CD14-positive monocyte (primary cell): ENCODE data around the gene ZCCHC8. TPM values are rescaled to one million over a fixed set of nuclear protein-coding genes. Genes with fewer than 3 reads are reported as not detected.
A peak's percentile ranks its signal among the peaks of the same experiment; 100 is the strongest.

Experiments used
- DNase-seq, 3 donors: peaks; one replicate each; pipeline ENCODE4 v3.0.0-alpha.2; 2011 to 2022
- H2AFZ ChIP-seq: 2 replicates; pipeline ENCODE4 v1.6.0; 2012; ENCODE audit warnings: mild to moderate bottlenecking, low read depth, low read length, inconsistent platforms; ENCODE audit not compliant: insufficient read depth, poor library complexity, severe bottlenecking
- H3K27ac ChIP-seq, 2 donors: 1 replicate in 1 of 2; 2 replicates in 1 of 2; pipeline ENCODE4 v1.5.1; 2012 to 2013; ENCODE audit warnings: low read length in 2 of 2, control low read depth in 1 of 2, inconsistent platforms in 1 of 2, low read depth in 1 of 2, mild to moderate bottlenecking in 1 of 2
- H3K27me3 ChIP-seq, 2 donors: one replicate each; pipeline versions ENCODE4 v1.6.0 to v1.6.1; 2011 to 2013; ENCODE audit warnings: low read length in 2 of 2; ENCODE audit not compliant: control insufficient read depth in 2 of 2, insufficient read depth in 2 of 2
- H3K36me3 ChIP-seq, 2 donors: replicated peaks in 1 of 2; 1 replicate in 1 of 2; 2 replicates in 1 of 2; pipeline versions ENCODE4 v1.5.1 to v1.6.1; 2012 to 2013; ENCODE audit warnings: low read length in 2 of 2, control low read depth in 1 of 2, inconsistent platforms in 1 of 2, mild to moderate bottlenecking in 1 of 2; ENCODE audit not compliant: insufficient read depth in 2 of 2, control insufficient read depth in 1 of 2
- H3K4me1 ChIP-seq, 2 donors: 1 replicate in 1 of 2; 2 replicates in 1 of 2; pipeline versions ENCODE4 v1.5.1 to v1.6.1; 2012 to 2013; ENCODE audit warnings: low read length in 2 of 2, control low read depth in 1 of 2, inconsistent platforms in 1 of 2, mild to moderate bottlenecking in 1 of 2, moderate library complexity in 1 of 2; ENCODE audit not compliant: insufficient read depth in 2 of 2, control insufficient read depth in 1 of 2
- H3K4me2 ChIP-seq: replicated peaks from 2 replicates; pipeline ENCODE3; 2012; ENCODE audit warnings: low read length, moderate library complexity, mild to moderate bottlenecking; ENCODE audit not compliant: poor library complexity, severe bottlenecking; ENCODE audit errors: extremely low read depth
- H3K4me3 ChIP-seq, 3 experiments: fragments of 200-600 bp in 1 of 3; sonication (generic) in 1 of 3; replicated peaks in 1 of 3; 1 replicate in 2 of 3; 2 replicates in 1 of 3; pipeline ENCODE4 v1.5.1; 2011 to 2013; ENCODE audit warnings: low read length in 3 of 3, mild to moderate bottlenecking in 3 of 3, control low read depth in 2 of 3, low read depth in 2 of 3, inconsistent platforms in 1 of 3, moderate library complexity in 1 of 3
- H3K79me2 ChIP-seq: 2 replicates; pipeline ENCODE4 v1.6.0; 2012; ENCODE audit warnings: mild to moderate bottlenecking, control low read depth, inconsistent platforms, low read length, moderate library complexity; ENCODE audit not compliant: insufficient read depth
- H3K9ac ChIP-seq: 2 replicates; pipeline ENCODE4 v1.6.0; 2017; ENCODE audit warnings: low read length, mild to moderate bottlenecking; ENCODE audit not compliant: insufficient read depth, poor library complexity, severe bottlenecking
- H3K9me3 ChIP-seq, 2 donors: replicated peaks in 1 of 2; 1 replicate in 1 of 2; 2 replicates in 1 of 2; pipeline versions ENCODE4 v1.5.1 to v1.6.1; 2012 to 2013; ENCODE audit warnings: low read length in 2 of 2, control low read depth in 1 of 2; ENCODE audit not compliant: control insufficient read depth in 1 of 2, insufficient read depth in 1 of 2
- H4K20me1 ChIP-seq: 2 replicates; pipeline ENCODE4 v1.6.0; 2012; ENCODE audit warnings: mild to moderate bottlenecking, low read length, control low read depth, moderate library complexity; ENCODE audit not compliant: insufficient read depth
- H3K27ac Mint-ChIP-seq, 7 donors: one replicate each; pipeline ENCODE4 v1.8.0; 2020; ENCODE audit warnings: mild to moderate bottlenecking in 7 of 7, mixed read lengths in 7 of 7, moderate library complexity in 6 of 7, inconsistent platforms in 2 of 7
- H3K27me3 Mint-ChIP-seq, 3 donors: one replicate each; pipeline ENCODE4 v1.8.0; 2021 to 2022; ENCODE audit warnings: low read depth in 3 of 3, mild to moderate bottlenecking in 3 of 3, mixed read lengths in 3 of 3, moderate library complexity in 3 of 3, inconsistent platforms in 1 of 3
- H3K36me3 Mint-ChIP-seq, 2 donors: one replicate each; pipeline ENCODE4 v1.8.0; 2020; ENCODE audit warnings: mixed read lengths in 2 of 2, inconsistent platforms in 1 of 2, mild to moderate bottlenecking in 1 of 2
- H3K4me1 Mint-ChIP-seq: one replicate; pipeline ENCODE4 v1.8.0; 2020; ENCODE audit warnings: mild to moderate bottlenecking, mixed read lengths
- H3K4me3 Mint-ChIP-seq, 2 donors: one replicate each; pipeline ENCODE4 v1.8.0; 2020; ENCODE audit warnings: mild to moderate bottlenecking in 2 of 2, mixed read lengths in 2 of 2, moderate library complexity in 1 of 2
- H3K9me3 Mint-ChIP-seq, 7 donors: one replicate each; pipeline ENCODE4 v1.8.0; 2020 to 2022; ENCODE audit warnings: mixed read lengths in 7 of 7, mild to moderate bottlenecking in 6 of 7, moderate library complexity in 6 of 7, inconsistent platforms in 2 of 7
- CTCF ChIP-seq: fragments of 200-600 bp; IDR thresholded peaks from one replicate; pipeline ENCODE4 v1.8.0; 2022; ENCODE audit warnings: antibody characterized with exemption, mild to moderate bottlenecking
- WGBS: methylation state at CpG from one replicate; pipeline ENCODE4 v1.1.5; 2013; ENCODE audit warnings: missing lambda C conversion rate; ENCODE audit not compliant: insufficient coverage; 5-methylcytosine and 5-hydroxymethylcytosine counted together
- intact Hi-C, 2 donors: fragments of 100-400 bp; cut with micrococcal nuclease; formaldehyde crosslinking; loops; one replicate each; pipeline versions ENCODE4 v1.15.0 to v1.15.1; 2023
- polyA plus RNA-seq, 3 donors: library from polyadenylated mRNA; depleted of rRNA in 1 of 3; unstranded in 2 of 3; stranded (reverse) in 1 of 3; fragments of 300-500 nt in 2 of 3; fragments of >200 nt in 1 of 3; fragmentation: Illumina TruSeq in 2 of 3; gene quantifications; 1 replicate in 2 of 3; 2 replicates in 1 of 3; pipeline ENCODE4 v1.2.3, GENCODE V29; 2012 to 2021

The ZCCHC8 gene
- polyA plus RNA-seq, 3 donors, result 2.5 to 25.4 (median 5.4) TPM

GRCh38 chr12:122517877-122518276 is 17.1 kb upstream of the ZCCHC8 start:
- intact Hi-C loops, result no loop called here
- Mint-ChIP-seq H3K36me3 (peaks cover 82 to 89% of the 10 kb centered on the region in 2 donors), H3K4me3 (no peak overlapping the region), H3K9me3 (no peaks in the 10 kb centered on the region), H3K27ac (peak overlapping the region in 1 of 7 donors; percentile 48), H3K4me1 (peaks cover 1% of the 10 kb centered on the region), H3K27me3 (no peaks in the 10 kb centered on the region)
- Histone ChIP-seq H3K9me3 (no peaks in the 10 kb centered on the region), H3K36me3 (peaks cover 91 to 99% of the 10 kb centered on the region in 2 donors), H3K4me1 (peaks cover under 1% of the 10 kb centered on the region in 2 donors), H3K4me2 (no peak overlapping the region), H3K79me2 (peaks cover 93% of the 10 kb centered on the region), H3K27ac (peak overlapping the region in 1 of 2 donors; percentile 31), H2AFZ (no peak overlapping the region), H3K9ac (no peak overlapping the region), H4K20me1 (peaks cover 98% of the 10 kb centered on the region), H3K4me3 (no peak overlapping the region), H3K27me3 (no peaks in the 10 kb centered on the region)
- DNase-seq, result no peak
- TF ChIP-seq CTCF, result no peak
- WGBS, result 100% methylated on average over 2 of the region's 5 CpGs

GRCh38 chr12:122516544-122517361 is 16.0 kb upstream of the ZCCHC8 start:
- Mint-ChIP-seq H3K4me1 (no peaks in the 10 kb centered on the region), H3K27me3 (no peaks in the 10 kb centered on the region), H3K36me3 (peaks cover 85 to 94% of the 10 kb centered on the region in 2 donors), H3K27ac (peak overlapping the region in 2 of 7 donors; percentile 67 to 74), H3K9me3 (no peaks in the 10 kb centered on the region), H3K4me3 (no peak overlapping the region)
- Histone ChIP-seq H3K79me2 (peaks cover 93% of the 10 kb centered on the region), H3K9ac (no peak overlapping the region), H3K4me1 (no peaks in the 10 kb centered on the region), H3K9me3 (no peaks in the 10 kb centered on the region), H3K27me3 (no peaks in the 10 kb centered on the region), H3K36me3 (peaks cover 95 to 99% of the 10 kb centered on the region in 2 donors), H4K20me1 (peaks cover 98% of the 10 kb centered on the region), H3K4me3 (no peak overlapping the region), H3K4me2 (no peak overlapping the region), H3K27ac (no peak overlapping the region), H2AFZ (no peak overlapping the region)
- 98% methylated on average over 8 of the region's 13 CpGs for WGBS
- intact Hi-C loops, result no loop called here
- TF ChIP-seq CTCF, result no peak
- DNase-seq, result no peak
